H9 (cell line): ENCODE results near the gene RHCE. TPM values are rescaled to one million over a fixed set of nuclear protein-coding genes. Genes with fewer than 3 reads are reported as not detected.

ENCODE experiments used
- DNase-seq: peaks from one replicate; pipeline ENCODE4 v3.0.0-alpha.2; 2017
- H2AFZ ChIP-seq: one replicate; pipeline ENCODE4 v1.6.1; 2013; ENCODE audit warnings: mild to moderate bottlenecking, low read length, control low read depth, moderate library complexity
- H2AK5ac ChIP-seq: 2 replicates; pipeline ENCODE4 v1.6.1; 2013; ENCODE audit warnings: low read length, control low read depth, mixed read lengths; ENCODE audit not compliant: insufficient read length
- H2BK120ac ChIP-seq: one replicate; pipeline ENCODE4 v1.6.1; 2013; ENCODE audit warnings: low read depth, mild to moderate bottlenecking, low read length, control low read depth, inconsistent platforms; ENCODE audit not compliant: poor library complexity, severe bottlenecking
- H2BK12ac ChIP-seq: 2 replicates; pipeline ENCODE4 v1.6.1; 2013; ENCODE audit warnings: low read length, control low read depth, mixed read lengths, low read depth; ENCODE audit not compliant: insufficient read length
- H2BK15ac ChIP-seq: 2 replicates; pipeline ENCODE4 v1.6.1; 2013; ENCODE audit warnings: low read depth, low read length, control low read depth
- H2BK20ac ChIP-seq: one replicate; pipeline ENCODE4 v1.6.1; 2013; ENCODE audit warnings: low read depth, mild to moderate bottlenecking, low read length, control low read depth, inconsistent platforms; ENCODE audit not compliant: poor library complexity, severe bottlenecking
- H2BK5ac ChIP-seq: 2 replicates; pipeline ENCODE4 v1.6.1; 2013; ENCODE audit warnings: low read length, control low read depth, mixed read lengths; ENCODE audit not compliant: insufficient read length
- H3K14ac ChIP-seq: 2 replicates; pipeline ENCODE4 v1.6.1; 2013; ENCODE audit warnings: low read length, control low read depth; ENCODE audit not compliant: insufficient read depth
- H3K18ac ChIP-seq: 2 replicates; pipeline ENCODE4 v1.6.1; 2013; ENCODE audit warnings: low read depth, mild to moderate bottlenecking, mixed read lengths, low read length, control low read depth; ENCODE audit not compliant: insufficient read length
- H3K23ac ChIP-seq: 2 replicates; pipeline ENCODE4 v1.6.1; 2013; ENCODE audit warnings: low read length, control low read depth, mixed read lengths, low read depth; ENCODE audit not compliant: insufficient read length
- H3K23me2 ChIP-seq: 2 replicates; pipeline ENCODE4 v1.6.1; 2013; ENCODE audit warnings: low read depth, mild to moderate bottlenecking, mixed read lengths, low read length, control low read depth; ENCODE audit not compliant: insufficient read length, poor library complexity, severe bottlenecking
- H3K27ac ChIP-seq: 2 replicates; pipeline ENCODE4 v1.5.1; 2013; ENCODE audit warnings: low read length, control low read depth, mixed read lengths, low read depth; ENCODE audit not compliant: insufficient read length
- H3K27me3 ChIP-seq: 2 replicates; pipeline ENCODE4 v1.6.1; 2013; ENCODE audit warnings: low read length, control low read depth, inconsistent platforms; ENCODE audit not compliant: insufficient read depth
- H3K4ac ChIP-seq: 2 replicates; pipeline ENCODE4 v1.6.1; 2013; ENCODE audit warnings: low read depth, mild to moderate bottlenecking, control low read depth, inconsistent platforms, low read length, moderate library complexity
- H3K4me1 ChIP-seq: 2 replicates; pipeline ENCODE4 v1.6.1; 2013; ENCODE audit warnings: low read length, control low read depth, inconsistent platforms; ENCODE audit not compliant: insufficient read depth
- H3K4me2 ChIP-seq: 2 replicates; pipeline ENCODE4 v1.6.1; 2013; ENCODE audit warnings: low read length, control low read depth, mixed read lengths; ENCODE audit not compliant: insufficient read length, insufficient read depth
- H3K56ac ChIP-seq: 2 replicates; pipeline ENCODE4 v1.6.1; 2013; ENCODE audit warnings: low read depth, mild to moderate bottlenecking, mixed read lengths, low read length, control low read depth; ENCODE audit not compliant: insufficient read length
- H3K79me1 ChIP-seq: 2 replicates; pipeline ENCODE4 v1.6.1; 2013; ENCODE audit warnings: low read depth, mild to moderate bottlenecking, moderate library complexity, low read length, control low read depth, inconsistent platforms; ENCODE audit not compliant: insufficient read depth, poor library complexity, severe bottlenecking
- H3K79me2 ChIP-seq: 2 replicates; pipeline ENCODE4 v1.6.1; 2013; ENCODE audit warnings: low read length, control low read depth, inconsistent platforms; ENCODE audit not compliant: insufficient read depth
- H3K9ac ChIP-seq: 2 replicates; pipeline ENCODE4 v1.6.1; 2013; ENCODE audit warnings: low read length, control low read depth, mixed read lengths; ENCODE audit not compliant: insufficient read length; ENCODE audit errors: extremely low read depth
- H3K9me3 ChIP-seq: one replicate; pipeline ENCODE4 v1.6.1; 2013; ENCODE audit warnings: low read depth, low read length, inconsistent platforms; ENCODE audit not compliant: control insufficient read depth
- H3T11ph ChIP-seq: one replicate; pipeline ENCODE4 v1.6.1; 2013; ENCODE audit warnings: mild to moderate bottlenecking, low read length, control low read depth, inconsistent platforms
- H4K20me1 ChIP-seq: one replicate; pipeline ENCODE4 v1.6.1; 2013; ENCODE audit not compliant: control insufficient read depth, insufficient read length, insufficient read depth
- H4K5ac ChIP-seq: 2 replicates; pipeline ENCODE4 v1.6.1; 2013; ENCODE audit warnings: low read depth, mild to moderate bottlenecking, mixed read lengths, low read length, control low read depth; ENCODE audit not compliant: insufficient read length
- H4K8ac ChIP-seq: replicated peaks from 2 replicates; pipeline ENCODE4 v1.6.1; 2013; ENCODE audit warnings: low read length, control low read depth, mixed read lengths, low read depth; ENCODE audit not compliant: insufficient read length
- H4K91ac ChIP-seq: 2 replicates; pipeline ENCODE4 v1.6.1; 2013; ENCODE audit warnings: low read depth, mild to moderate bottlenecking, moderate library complexity, mixed read lengths, low read length, control low read depth; ENCODE audit not compliant: insufficient read length
- H3K27ac Mint-ChIP-seq, 3 experiments: 2 replicates in 2 of 3; 3 replicates in 1 of 3; pipeline ENCODE4 v1.8.0; 2020 to 2021; ENCODE audit warnings: mixed read lengths in 3 of 3, mild to moderate bottlenecking in 1 of 3, moderate library complexity in 1 of 3
- H3K27me3 Mint-ChIP-seq: 2 replicates; pipeline ENCODE4 v1.8.0; 2021; ENCODE audit warnings: low read depth, mild to moderate bottlenecking, moderate library complexity, mixed read lengths
- H3K36me3 Mint-ChIP-seq, 3 experiments: 2 replicates in 2 of 3; 3 replicates in 1 of 3; pipeline ENCODE4 v1.8.0; 2020 to 2021; ENCODE audit warnings: low read depth in 3 of 3, mixed read lengths in 3 of 3; ENCODE audit not compliant: insufficient read depth in 1 of 3
- H3K4me1 Mint-ChIP-seq, 2 experiments: 2 replicates each; pipeline ENCODE4 v1.8.0; 2020; ENCODE audit warnings: mixed read lengths in 2 of 2
- H3K4me3 Mint-ChIP-seq, 2 experiments: 2 replicates in 1 of 2; 3 replicates in 1 of 2; pipeline ENCODE4 v1.8.0; 2020 to 2021; ENCODE audit warnings: mild to moderate bottlenecking in 2 of 2, mixed read lengths in 2 of 2, moderate library complexity in 1 of 2
- H3K9me3 Mint-ChIP-seq, 2 experiments: 2 replicates in 1 of 2; 3 replicates in 1 of 2; pipeline ENCODE4 v1.8.0; 2020; ENCODE audit warnings: mild to moderate bottlenecking in 2 of 2, mixed read lengths in 2 of 2, moderate library complexity in 1 of 2
- WGBS: extraction: QIAGEN DNeasy Blood & Tissue Kit; methylation state at CpG from one replicate; pipeline ENCODE4 v1.1.7; 2013; ENCODE audit warnings: missing lambda C conversion rate, low lambda C conversion rate, mixed read lengths; ENCODE audit not compliant: insufficient read length; ENCODE audit errors: extremely low coverage; 5-methylcytosine and 5-hydroxymethylcytosine counted together
- total RNA-seq: library from RNA; stranded (reverse); gene quantifications from 2 replicates; pipeline ENCODE4 v1.2.1, GENCODE V29; 2021
- TF ChIP-seq, protein P1 (sequence below): fragments of 200-600 bp; sonication (generic); conservative IDR thresholded peaks from 3 replicates; pipeline ENCODE4 v1.8.0; 2021; ENCODE audit warnings: antibody characterized with exemption, mild to moderate bottlenecking

The RHCE gene
- total RNA-seq, 1 experiment from 2014 or later = 0.90 TPM

DNA sequence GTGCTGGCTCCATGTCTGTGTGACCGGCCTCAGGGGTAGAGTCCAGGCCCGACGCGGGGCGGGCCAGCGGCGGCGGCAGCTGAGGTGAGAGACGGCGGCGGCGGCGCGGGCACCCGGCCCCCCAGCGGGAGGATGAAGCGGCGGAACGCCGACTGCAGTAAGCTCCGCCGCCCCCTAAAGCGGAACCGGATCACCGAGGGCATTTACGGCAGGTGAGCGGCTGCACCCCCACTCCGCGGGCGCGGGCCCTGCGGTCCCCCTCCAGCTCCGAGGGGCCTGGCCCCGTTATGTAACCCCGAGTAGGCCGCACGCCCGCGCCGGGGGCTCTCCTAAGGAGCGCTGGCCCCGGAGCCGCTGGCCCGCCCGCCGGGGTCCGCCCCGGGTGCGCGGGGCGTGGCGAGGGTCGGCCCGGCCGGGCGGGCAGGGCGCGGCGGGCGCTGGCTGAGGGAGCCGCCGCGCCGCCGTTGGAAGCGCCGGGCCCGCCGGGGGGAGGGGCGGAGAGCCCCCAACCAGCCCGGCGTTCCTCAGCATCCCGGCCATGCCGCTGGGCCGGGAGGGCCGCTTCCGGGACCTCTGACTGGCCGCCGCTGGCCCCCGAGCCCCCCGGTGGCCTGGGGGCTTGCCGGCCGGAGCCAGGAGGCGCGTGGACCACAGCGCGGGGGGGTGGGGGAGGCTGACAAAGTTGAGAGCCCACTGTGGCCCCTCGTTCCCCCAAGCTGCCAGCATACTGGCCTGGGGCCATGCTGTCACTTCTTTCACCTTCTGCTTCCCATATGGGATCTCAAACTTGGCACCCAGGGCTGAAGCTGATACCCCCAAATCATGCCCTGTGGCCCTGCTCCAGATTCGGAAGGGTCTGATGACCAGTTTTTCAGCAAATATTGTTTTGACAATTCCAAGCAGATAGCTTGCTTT, 10.6 kb upstream of the RHCE start:
- peak; percentile 39 for DNase-seq

More for the DNA sequence above, 10.6 kb upstream of the RHCE start:
- no peaks in the 10 kb centered on the region for H3K79me2 ChIP-seq
- H3K23ac ChIP-seq = no peak overlapping the region
- H3K4ac ChIP-seq = no peak overlapping the region
- no peak overlapping the region for H2BK120ac ChIP-seq
- H3K27me3 Mint-ChIP-seq = peaks cover 16% of the 10 kb centered on the region
- H3K18ac ChIP-seq = no peak overlapping the region
- H3K9me3 Mint-ChIP-seq = no peaks in the 10 kb centered on the region
- H2BK15ac ChIP-seq = no peak overlapping the region
- no peak overlapping the region for H4K5ac ChIP-seq
- H3K36me3 Mint-ChIP-seq = no peaks in the 10 kb centered on the region
- H3K9me3 ChIP-seq = no peaks in the 10 kb centered on the region
- H3K4me1 ChIP-seq = no peaks in the 10 kb centered on the region
- H3K27ac Mint-ChIP-seq = no peak overlapping the region
- no peaks in the 10 kb centered on the region for H4K20me1 ChIP-seq
- H3K79me1 ChIP-seq = no peaks in the 10 kb centered on the region
- peak overlapping the region; percentile 89 to 95 for H3K4me3 Mint-ChIP-seq
- peaks cover 3% of the 10 kb centered on the region for H3K23me2 ChIP-seq
- H2BK5ac ChIP-seq = no peak overlapping the region
- no peaks in the 10 kb centered on the region for H3K27me3 ChIP-seq
- peaks cover 13 to 15% of the 10 kb centered on the region in 2 experiments for H3K4me1 Mint-ChIP-seq
- no peak overlapping the region for H2AFZ ChIP-seq
- H3K27ac ChIP-seq = no peak overlapping the region
- TF ChIP-seq, protein P1, sequence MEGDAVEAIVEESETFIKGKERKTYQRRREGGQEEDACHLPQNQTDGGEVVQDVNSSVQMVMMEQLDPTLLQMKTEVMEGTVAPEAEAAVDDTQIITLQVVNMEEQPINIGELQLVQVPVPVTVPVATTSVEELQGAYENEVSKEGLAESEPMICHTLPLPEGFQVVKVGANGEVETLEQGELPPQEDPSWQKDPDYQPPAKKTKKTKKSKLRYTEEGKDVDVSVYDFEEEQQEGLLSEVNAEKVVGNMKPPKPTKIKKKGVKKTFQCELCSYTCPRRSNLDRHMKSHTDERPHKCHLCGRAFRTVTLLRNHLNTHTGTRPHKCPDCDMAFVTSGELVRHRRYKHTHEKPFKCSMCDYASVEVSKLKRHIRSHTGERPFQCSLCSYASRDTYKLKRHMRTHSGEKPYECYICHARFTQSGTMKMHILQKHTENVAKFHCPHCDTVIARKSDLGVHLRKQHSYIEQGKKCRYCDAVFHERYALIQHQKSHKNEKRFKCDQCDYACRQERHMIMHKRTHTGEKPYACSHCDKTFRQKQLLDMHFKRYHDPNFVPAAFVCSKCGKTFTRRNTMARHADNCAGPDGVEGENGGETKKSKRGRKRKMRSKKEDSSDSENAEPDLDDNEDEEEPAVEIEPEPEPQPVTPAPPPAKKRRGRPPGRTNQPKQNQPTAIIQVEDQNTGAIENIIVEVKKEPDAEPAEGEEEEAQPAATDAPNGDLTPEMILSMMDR = no peak
- H3K4me2 ChIP-seq = peak overlapping the region; percentile 74
- H4K91ac ChIP-seq = no peak overlapping the region
- H2AK5ac ChIP-seq = no peak overlapping the region
- H4K8ac ChIP-seq = no peak overlapping the region
- no peak overlapping the region for H3K56ac ChIP-seq
- H2BK20ac ChIP-seq = no peak overlapping the region
- no peak overlapping the region for H2BK12ac ChIP-seq
- H3K9ac ChIP-seq = peak overlapping the region; percentile 43
- WGBS = no CpG with 5 or more reads among the region's 89 CpGs
- H3T11ph ChIP-seq = no peak overlapping the region
- peak overlapping the region; percentile 81; the same call in 1 of the 2 replicates for H3K14ac ChIP-seq
